Activated CD8-positive, alpha-beta T cell treated with anti-CD3 and anti-CD28 coated beads, Interleukin-2, amount 10 ng/mL, durations not matched to agents 7 days and 5 days (primary cell): ENCODE measurements around the gene IFT172. TPM values are rescaled to one million over a fixed set of nuclear protein-coding genes. Genes with fewer than 3 reads are reported as not detected.
"Not testable (repeated sequence)": the region's sequence is repeated elsewhere in the genome, so short reads cannot be mapped to it uniquely, and the experiment has no call there.

Experiments used
- ATAC-seq: fragments of 150-1000 bp; cut with Tn5 transposase; one replicate; pipeline ENCODE4 v1.10.0; 2021; ENCODE audit warnings: moderate library complexity
- CTCF ChIA-PET: fragments of 350-600 bp; sonication (Branson Sonifier 250); formaldehyde crosslinking; loops from one replicate; lab custom pipeline; 2021; ENCODE audit warnings: antibody characterized with exemption; lab: Charles Lee
- POLR2A ChIA-PET: fragments of 350-600 bp; sonication (Branson Sonifier 250); formaldehyde crosslinking; loops from one replicate; lab custom pipeline; 2021; ENCODE audit warnings: antibody characterized with exemption; lab: Charles Lee
- DNase-seq: peaks from one replicate; pipeline ENCODE4 v3.0.0-alpha.2; 2020
- H3K27ac Mint-ChIP-seq: one replicate; pipeline ENCODE4 v1.8.0; 2021; ENCODE audit warnings: mild to moderate bottlenecking, mixed read lengths
- H3K27me3 Mint-ChIP-seq: one replicate; pipeline ENCODE4 v1.8.0; 2021; ENCODE audit warnings: low read depth, mixed read lengths
- H3K36me3 Mint-ChIP-seq: one replicate; pipeline ENCODE4 v1.8.0; 2021; ENCODE audit warnings: low read depth, mixed read lengths
- H3K4me1 Mint-ChIP-seq: one replicate; pipeline ENCODE4 v1.8.0; 2021; ENCODE audit warnings: low read depth, mixed read lengths
- H3K4me3 Mint-ChIP-seq: one replicate; pipeline ENCODE4 v1.8.0; 2021; ENCODE audit warnings: mild to moderate bottlenecking, mixed read lengths
- H3K9me3 Mint-ChIP-seq: one replicate; pipeline ENCODE4 v1.8.0; 2022; ENCODE audit warnings: mixed read lengths; ENCODE audit not compliant: insufficient read depth
- total RNA-seq, 2 experiments: library from RNA; stranded (reverse); gene quantifications; one replicate each; pipeline ENCODE4 v1.2.3, GENCODE V29; 2021

IFT172 gene
- total RNA-seq, 2 experiments from 2014 or later, result 10.0 to 11.2 TPM

- CTCF ChIA-PET, result interaction anchor here (1.0 kb wide), 1 partner anchor 16 kb away, joined by 3 read pairs; no protein-coding TSS in a partner anchor
- POLR2A ChIA-PET, result interaction anchor here (0.5 to 0.8 kb wide), 2 partner anchors 11 to 69 kb away, joined by 3 read pairs; no protein-coding TSS in a partner anchor
- DNase-seq (no peak), ATAC-seq (no peak)
- no peak within 1 kb of the TSS for H3K27ac Mint-ChIP-seq
- H3K27me3 Mint-ChIP-seq, result no peaks in the 10 kb centered on the region
- H3K36me3 Mint-ChIP-seq, result peaks cover 44% of the 10 kb centered on the region
- no peaks in the 10 kb centered on the region for H3K9me3 Mint-ChIP-seq
- peaks cover 9% of the 10 kb centered on the region for H3K4me1 Mint-ChIP-seq
- H3K4me3 Mint-ChIP-seq, result no peak within 1 kb of the TSS
Measured at GRCh38 chr2:27441958-27442919, 47.3 kb downstream of the IFT172 start, which contains the start of gene KRTCAP3. KRTCAP3 (plus strand) TSS chr2:27442381; CDS start chr2:27442413, 32 bp downstream.

GRCh38 chr2:27441226-27441926 is 48.2 kb downstream of the IFT172 start:
- CTCF ChIA-PET, result interaction anchor here (1.0 kb wide), 1 partner anchor 17 kb away, joined by 3 read pairs; no protein-coding TSS in a partner anchor
- POLR2A ChIA-PET, result interaction anchor here (0.5 kb wide), 1 partner anchor 70 kb away, joined by 3 read pairs; no protein-coding TSS in a partner anchor
- peaks cover 51% of the 10 kb centered on the region for H3K36me3 Mint-ChIP-seq
- ATAC-seq, result no peak
- no peak for DNase-seq
- no peaks in the 10 kb centered on the region for H3K9me3 Mint-ChIP-seq
- H3K4me1 Mint-ChIP-seq, result peaks cover 9% of the 10 kb centered on the region
- no peak overlapping the region for H3K4me3 Mint-ChIP-seq
- H3K27ac Mint-ChIP-seq, result no peak overlapping the region
- H3K27me3 Mint-ChIP-seq, result no peaks in the 10 kb centered on the region

- H3K9me3 Mint-ChIP-seq, result no peaks in the 10 kb centered on the region
- ChIA-PET CTCF (no interaction called here), POLR2A (interaction anchor here (0.8 kb wide), 1 partner anchor 13 kb away, joined by 3 read pairs; no protein-coding TSS in a partner anchor)
- peak overlapping the region; percentile 27 for H3K27ac Mint-ChIP-seq
- ATAC-seq (no peak), DNase-seq (no peak)
- no peaks in the 10 kb centered on the region for H3K27me3 Mint-ChIP-seq
- no peak overlapping the region for H3K4me3 Mint-ChIP-seq
- peaks cover 10% of the 10 kb centered on the region for H3K4me1 Mint-ChIP-seq
- peaks cover 69% of the 10 kb centered on the region for H3K36me3 Mint-ChIP-seq
Measured at GRCh38 chr2:27435628-27436027, 53.9 kb downstream of the IFT172 start.

GRCh38 chr2:27431395-27431794 is 58.1 kb downstream of the IFT172 start:
- peaks cover 31% of the 10 kb centered on the region for H3K4me1 Mint-ChIP-seq
- POLR2A ChIA-PET, result interaction anchor here (0.5 to 4.4 kb wide), 6 partner anchors 11 to 197 kb away, joined by 3 to 41 read pairs (median 3); partner anchors contain the start of genes CCDC121, EIF2B4, GPN1 and PPM1G
- peak overlapping the region; percentile 84 for H3K27ac Mint-ChIP-seq
- DNase-seq (peak; percentile 46), ATAC-seq (no peak)
- CTCF ChIA-PET, result interaction anchor here (1.1 to 4.6 kb wide), 7 partner anchors 22 to 252 kb away, joined by 4 to 38 read pairs (median 6); partner anchors contain the start of genes EIF2B4 and PPM1G
- H3K36me3 Mint-ChIP-seq, result peaks cover 41% of the 10 kb centered on the region
- H3K9me3 Mint-ChIP-seq, result no peaks in the 10 kb centered on the region
- H3K27me3 Mint-ChIP-seq, result no peaks in the 10 kb centered on the region
- H3K4me3 Mint-ChIP-seq, result peak overlapping the region; percentile 29

GRCh38 chr2:27428978-27429541 is 60.5 kb downstream of the IFT172 start:
- no peaks in the 10 kb centered on the region for H3K9me3 Mint-ChIP-seq
- ATAC-seq (peak; percentile 76), DNase-seq (peak; percentile 80)
- ChIA-PET POLR2A (interaction anchor here (0.8 to 4.4 kb wide), 11 partner anchors 10 to 240 kb away, joined by 3 to 41 read pairs (median 5); partner anchors contain the start of genes MPV17, PPM1G, ZNF512 and ZNF513), CTCF (interaction anchor here (0.6 to 4.6 kb wide), 10 partner anchors 8 to 254 kb away, joined by 3 to 38 read pairs (median 6); partner anchors contain the start of genes CCDC121, EIF2B4, GPN1 and PPM1G)
- peaks cover 18% of the 10 kb centered on the region for H3K36me3 Mint-ChIP-seq
- peak overlapping the region; percentile 89 for H3K27ac Mint-ChIP-seq
- H3K4me3 Mint-ChIP-seq, result peak overlapping the region; percentile 99
- no peaks in the 10 kb centered on the region for H3K27me3 Mint-ChIP-seq
- H3K4me1 Mint-ChIP-seq, result peaks cover 31% of the 10 kb centered on the region

GRCh38 chr2:27428213-27428977 is 61.1 kb downstream of the IFT172 start, which contains the start of gene NRBP1:
NRBP1 (plus strand) TSS chr2:27428631; CDS start chr2:27433274, 4,643 bp downstream.
- Mint-ChIP-seq H3K4me3 (peak within 1 kb of the TSS; percentile 99), H3K4me1 (peaks cover 31% of the 10 kb centered on the region), H3K27ac (peak within 1 kb of the TSS; percentile 98), H3K27me3 (no peaks in the 10 kb centered on the region), H3K36me3 (peaks cover 11% of the 10 kb centered on the region), H3K9me3 (no peaks in the 10 kb centered on the region)
- peak; percentile 92 for ATAC-seq
- ChIA-PET POLR2A (interaction anchor here (0.9 to 4.4 kb wide), 10 partner anchors 9 to 241 kb away, joined by 3 to 41 read pairs (median 4); partner anchors contain the start of genes MPV17, PPM1G, ZNF512 and ZNF513), CTCF (interaction anchor here (0.9 to 4.6 kb wide), 7 partner anchors 19 to 255 kb away, joined by 3 to 38 read pairs (median 5); partner anchors contain the start of genes CCDC121, EIF2B4, GPN1 and PPM1G)
- DNase-seq, result peak; percentile 93

- no peak for DNase-seq
- Mint-ChIP-seq H3K4me3 (peak overlapping the region; percentile 95), H3K27me3 (no peaks in the 10 kb centered on the region), H3K4me1 (peaks cover 31% of the 10 kb centered on the region), H3K9me3 (no peaks in the 10 kb centered on the region), H3K36me3 (peaks cover 6% of the 10 kb centered on the region), H3K27ac (peak overlapping the region; percentile 98)
- ChIA-PET CTCF (interaction anchor here (0.9 to 4.3 kb wide), 3 partner anchors 18 to 201 kb away, joined by 3 to 38 read pairs (median 4); partner anchors contain the start of genes CCDC121, GPN1 and PPM1G), POLR2A (interaction anchor here (1.0 to 4.4 kb wide), 6 partner anchors 8 to 56 kb away, joined by 3 to 41 read pairs (median 5); partner anchors contain the start of genes PPM1G and ZNF513)
- ATAC-seq, result no peak
Measured at GRCh38 chr2:27427863-27428212, 61.7 kb downstream of the IFT172 start.

GRCh38 chr2:27425039-27425438 is 64.5 kb downstream of the IFT172 start:
- CTCF ChIA-PET, result interaction anchor here (1.1 kb wide), 1 partner anchor 11 kb away, joined by 3 read pairs; no protein-coding TSS in a partner anchor

GRCh38 chr2:27422958-27423357 is 66.6 kb downstream of the IFT172 start:
- CTCF ChIA-PET, result no interaction called here
- Mint-ChIP-seq H3K27me3 (peaks cover 6% of the 10 kb centered on the region), H3K27ac (no peak overlapping the region), H3K36me3 (no peaks in the 10 kb centered on the region), H3K4me3 (no peak overlapping the region), H3K9me3 (no peaks in the 10 kb centered on the region), H3K4me1 (peaks cover 6% of the 10 kb centered on the region)
- no peak for DNase-seq
- no peak for ATAC-seq
- POLR2A ChIA-PET, result interaction anchor here (1.2 kb wide), 1 partner anchor 14 kb away, joined by 6 read pairs; the partner anchor contains the start of gene PPM1G

More at GRCh38 chr2:27425039-27425438, 64.5 kb downstream of the IFT172 start:
- ATAC-seq, DNase-seq, H3K27ac Mint-ChIP-seq, POLR2A ChIA-PET, H3K9me3 Mint-ChIP-seq, H3K27me3 Mint-ChIP-seq, H3K4me3 Mint-ChIP-seq, H3K36me3 Mint-ChIP-seq: not testable (repeated sequence)
- peaks cover 15% of the 10 kb centered on the region for H3K4me1 Mint-ChIP-seq
